WERI-Rb-1 (cell line): ENCODE results near the gene GPALPP1.
"Not testable (repeated sequence)": the region's sequence is repeated elsewhere in the genome, so short reads cannot be mapped to it uniquely, and the experiment has no call there.

Experiments
- DNase-seq: peaks from one replicate; pipeline ENCODE4 v3.0.0-alpha.2; 2020
- H3K27ac ChIP-seq: fragments of 250-450 bp; sonication (Bioruptor Pico); 2 replicates; pipeline ENCODE4 v1.5.1; 2020; ENCODE audit warnings: mild to moderate bottlenecking, moderate library complexity
- H3K27me3 ChIP-seq: fragments of 250-450 bp; sonication (Bioruptor Pico); 2 replicates; pipeline ENCODE4 v1.5.1; 2021; ENCODE audit warnings: mild to moderate bottlenecking, low read depth, moderate library complexity; ENCODE audit not compliant: insufficient read depth, severe bottlenecking
- H3K36me3 ChIP-seq: fragments of 250-450 bp; sonication (Bioruptor Pico); 2 replicates; pipeline ENCODE4 v1.5.1; 2020; ENCODE audit warnings: mild to moderate bottlenecking, moderate library complexity
- H3K4me3 ChIP-seq: 2 replicates; pipeline ENCODE4 v1.5.1; 2011; ENCODE audit warnings: low read depth, mild to moderate bottlenecking, control low read depth, low read length
- H3K9me3 ChIP-seq: fragments of 250-450 bp; sonication (Bioruptor Pico); 2 replicates; pipeline ENCODE4 v1.5.1; 2021; ENCODE audit warnings: mild to moderate bottlenecking, moderate library complexity; ENCODE audit not compliant: severe bottlenecking
- TF ChIP-seq, protein P1 (sequence below): IDR thresholded peaks from 2 replicates; pipeline ENCODE4 v1.5.1; 2011; ENCODE audit warnings: low read depth, mild to moderate bottlenecking, control low read depth, inconsistent platforms, low read length

GPALPP1 gene, protein sequence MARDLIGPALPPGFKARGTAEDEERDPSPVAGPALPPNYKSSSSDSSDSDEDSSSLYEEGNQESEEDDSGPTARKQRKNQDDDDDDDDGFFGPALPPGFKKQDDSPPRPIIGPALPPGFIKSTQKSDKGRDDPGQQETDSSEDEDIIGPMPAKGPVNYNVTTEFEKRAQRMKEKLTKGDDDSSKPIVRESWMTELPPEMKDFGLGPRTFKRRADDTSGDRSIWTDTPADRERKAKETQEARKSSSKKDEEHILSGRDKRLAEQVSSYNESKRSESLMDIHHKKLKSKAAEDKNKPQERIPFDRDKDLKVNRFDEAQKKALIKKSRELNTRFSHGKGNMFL

DNA sequence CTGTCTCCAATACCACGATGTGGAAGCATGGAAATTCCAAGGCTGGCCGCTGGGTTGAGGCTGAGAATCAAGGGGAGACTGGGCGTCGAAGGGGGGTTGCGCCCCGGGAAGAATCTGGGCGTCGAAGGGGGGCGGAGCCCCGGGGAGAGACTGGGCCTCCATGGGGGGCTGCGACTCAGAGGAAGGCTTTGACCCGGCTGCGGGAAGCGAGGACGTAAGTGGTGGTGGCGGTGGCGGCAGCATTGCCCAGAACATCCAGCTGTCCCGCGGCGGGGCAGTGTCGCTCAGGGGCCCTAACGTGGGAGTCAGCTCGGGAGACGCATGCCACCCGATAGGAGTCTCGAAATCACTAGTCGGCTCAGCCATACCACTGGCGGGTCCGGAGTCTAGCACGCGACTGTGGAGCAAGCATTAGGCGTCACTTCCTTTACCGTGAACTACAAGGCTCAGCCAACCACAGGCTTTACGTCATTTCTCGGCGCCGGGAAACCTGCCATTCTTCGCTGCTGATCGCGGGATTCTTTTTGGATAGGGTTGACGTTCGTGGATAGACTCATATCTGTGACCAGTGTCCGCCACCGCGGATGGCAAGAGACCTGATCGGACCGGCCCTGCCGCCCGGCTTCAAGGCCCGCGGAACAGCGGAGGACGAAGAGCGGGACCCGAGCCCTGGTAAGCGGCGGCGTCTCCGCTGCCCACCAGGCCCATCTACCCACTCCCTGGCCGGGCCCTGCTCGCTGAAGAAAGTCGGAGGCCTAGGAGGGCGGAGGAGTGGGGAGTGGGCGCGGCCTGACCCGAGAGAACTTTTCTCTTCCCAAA, at the start of gene GPALPP1, which contains the start of gene NUFIP1:
GPALPP1 (plus strand) TSS at position 468 of the 819 bp plus-strand sequence; CDS start at position 585, 117 bp downstream.
NUFIP1 (minus strand) TSS at position 401 of the 819 bp plus-strand sequence; CDS start at position 366, 35 bp downstream.
- Histone ChIP-seq H3K9me3 (no peaks in the 10 kb centered on the region), H3K27ac (peak within 1 kb of the TSS; percentile 79), H3K27me3 (no peaks in the 10 kb centered on the region), H3K36me3 (peaks cover 16% of the 10 kb centered on the region), H3K4me3 (peak within 1 kb of the TSS; percentile 90)
- DNase-seq: peak; percentile 90
- TF ChIP-seq, protein P1, sequence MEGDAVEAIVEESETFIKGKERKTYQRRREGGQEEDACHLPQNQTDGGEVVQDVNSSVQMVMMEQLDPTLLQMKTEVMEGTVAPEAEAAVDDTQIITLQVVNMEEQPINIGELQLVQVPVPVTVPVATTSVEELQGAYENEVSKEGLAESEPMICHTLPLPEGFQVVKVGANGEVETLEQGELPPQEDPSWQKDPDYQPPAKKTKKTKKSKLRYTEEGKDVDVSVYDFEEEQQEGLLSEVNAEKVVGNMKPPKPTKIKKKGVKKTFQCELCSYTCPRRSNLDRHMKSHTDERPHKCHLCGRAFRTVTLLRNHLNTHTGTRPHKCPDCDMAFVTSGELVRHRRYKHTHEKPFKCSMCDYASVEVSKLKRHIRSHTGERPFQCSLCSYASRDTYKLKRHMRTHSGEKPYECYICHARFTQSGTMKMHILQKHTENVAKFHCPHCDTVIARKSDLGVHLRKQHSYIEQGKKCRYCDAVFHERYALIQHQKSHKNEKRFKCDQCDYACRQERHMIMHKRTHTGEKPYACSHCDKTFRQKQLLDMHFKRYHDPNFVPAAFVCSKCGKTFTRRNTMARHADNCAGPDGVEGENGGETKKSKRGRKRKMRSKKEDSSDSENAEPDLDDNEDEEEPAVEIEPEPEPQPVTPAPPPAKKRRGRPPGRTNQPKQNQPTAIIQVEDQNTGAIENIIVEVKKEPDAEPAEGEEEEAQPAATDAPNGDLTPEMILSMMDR: no peak

DNA sequence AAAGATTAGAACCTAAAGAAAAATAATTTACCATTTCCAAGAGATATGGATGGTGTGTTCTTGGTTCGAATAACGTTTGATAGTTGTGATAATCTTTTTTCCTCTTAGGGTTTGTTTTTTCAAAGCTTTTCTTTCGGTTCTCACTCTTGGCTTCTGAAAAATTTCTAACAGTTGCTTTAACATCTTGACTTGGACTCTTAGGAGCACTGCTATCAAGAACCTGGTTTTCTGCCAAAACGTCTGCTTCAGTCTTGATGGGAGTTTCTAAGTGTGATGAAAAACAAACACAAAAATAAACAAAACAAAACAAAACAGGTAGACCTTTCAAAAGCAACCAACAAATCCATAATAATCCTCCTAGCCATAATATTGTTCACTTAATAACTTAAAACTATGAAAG, 45.9 kb upstream of the GPALPP1 start:
- not testable (repeated sequence) for H3K27me3 ChIP-seq, DNase-seq, H3K4me3 ChIP-seq, H3K27ac ChIP-seq, H3K9me3 ChIP-seq, H3K36me3 ChIP-seq

DNA sequence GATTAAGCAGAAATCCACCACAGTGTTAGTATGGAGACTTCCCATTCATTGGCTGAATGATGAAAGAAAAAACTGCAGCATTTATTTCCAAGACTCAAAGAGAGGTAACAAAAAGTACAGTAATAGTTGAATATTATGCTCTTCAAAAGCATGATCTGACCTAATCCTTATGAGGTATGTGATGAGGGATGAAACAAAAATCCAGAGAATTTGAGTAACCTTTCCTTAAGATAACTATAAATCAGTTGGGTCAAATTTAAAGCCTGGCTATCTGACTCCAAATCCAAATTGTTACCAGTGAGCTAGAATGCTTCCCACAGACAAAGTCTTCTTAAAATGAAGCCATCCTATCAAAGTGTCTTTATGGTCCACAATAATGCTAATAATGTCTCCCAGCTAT, 38.2 kb upstream of the GPALPP1 start:
- TF ChIP-seq, protein P1: no peak
- no peak for DNase-seq
- Histone ChIP-seq H3K27me3 (no peaks in the 10 kb centered on the region), H3K9me3 (no peaks in the 10 kb centered on the region), H3K4me3 (no peak overlapping the region), H3K27ac (no peak overlapping the region), H3K36me3 (no peaks in the 10 kb centered on the region)

DNA sequence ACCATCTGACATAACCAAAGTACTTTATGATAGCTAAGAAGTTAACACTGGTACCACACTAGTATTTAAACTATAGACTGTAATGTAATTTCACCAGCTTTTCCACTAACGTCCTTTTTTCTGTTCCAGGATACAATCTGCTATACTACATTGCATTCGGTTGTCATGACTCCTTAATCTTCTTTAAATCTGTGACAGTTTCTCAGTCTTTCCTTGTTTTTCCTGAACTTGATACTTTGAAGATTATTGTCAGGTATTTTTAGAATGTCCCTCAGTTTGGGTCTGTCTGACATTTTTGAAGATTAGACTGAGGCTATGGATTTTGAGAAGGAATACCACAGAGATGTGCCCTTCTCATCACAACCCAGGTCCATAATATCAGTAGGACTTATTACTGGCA, 36.7 kb upstream of the GPALPP1 start:
- TF ChIP-seq, protein P1: no peak
- H3K27me3 ChIP-seq: no peaks in the 10 kb centered on the region

DNA sequence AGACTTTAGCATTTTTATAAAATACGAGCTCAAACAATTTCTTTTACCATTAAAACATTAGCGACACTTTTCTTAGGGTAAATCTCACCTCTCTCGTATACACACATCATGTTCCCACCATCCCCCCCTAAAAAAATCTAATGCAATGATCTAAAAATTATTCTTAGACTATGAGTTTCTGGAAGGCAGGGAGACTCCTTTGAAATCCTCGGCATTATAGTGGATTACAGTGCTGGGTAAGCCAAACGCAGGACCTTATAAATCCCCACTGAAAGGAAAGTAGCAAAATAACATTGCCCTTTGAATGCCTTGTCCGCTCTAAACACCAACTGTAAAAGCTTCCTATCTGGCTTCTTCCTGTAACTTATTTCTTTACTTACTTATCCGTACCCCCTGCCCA, 35.1 kb upstream of the GPALPP1 start:
- Histone ChIP-seq H3K27me3 (no peaks in the 10 kb centered on the region), H3K27ac (peak overlapping the region; percentile 37), H3K4me3 (no peak overlapping the region), H3K36me3 (no peaks in the 10 kb centered on the region), H3K9me3 (no peaks in the 10 kb centered on the region)
- TF ChIP-seq, protein P1: no peak
- no peak for DNase-seq

More for the DNA sequence above, 36.7 kb upstream of the GPALPP1 start:
- no peak for DNase-seq
- H3K36me3 ChIP-seq: no peaks in the 10 kb centered on the region
- no peak overlapping the region for H3K4me3 ChIP-seq
- H3K27ac ChIP-seq: no peak overlapping the region
- no peaks in the 10 kb centered on the region for H3K9me3 ChIP-seq

DNA sequence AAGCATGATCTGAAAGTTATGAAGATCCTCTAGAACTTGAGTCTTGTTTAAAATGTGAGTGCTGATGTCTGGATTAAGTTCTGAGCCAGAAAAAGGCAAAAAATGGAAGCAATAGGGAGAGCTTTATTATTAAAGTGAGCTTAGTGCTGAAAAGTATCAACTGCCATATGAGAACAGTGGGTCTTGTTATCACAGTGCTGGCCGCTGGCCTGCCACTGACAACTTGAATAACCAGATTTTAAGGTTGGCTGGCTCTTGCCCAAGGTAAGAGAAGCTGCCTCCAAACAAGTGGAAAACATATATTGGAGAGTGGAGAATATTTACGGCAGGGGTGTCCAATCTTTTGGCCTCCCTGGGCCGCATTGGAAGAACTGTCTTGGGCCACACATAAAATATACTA, 33.9 kb upstream of the GPALPP1 start:
- TF ChIP-seq, protein P1: no peak
- DNase-seq: no peak
- H3K36me3 ChIP-seq: no peaks in the 10 kb centered on the region
- H3K9me3 ChIP-seq: no peaks in the 10 kb centered on the region
- no peak overlapping the region for H3K4me3 ChIP-seq
- H3K27ac ChIP-seq: no peak overlapping the region
- no peaks in the 10 kb centered on the region for H3K27me3 ChIP-seq
